ENCODE results near the gene WARS2. TPM values are rescaled to one million over a fixed set of nuclear protein-coding genes. Genes with fewer than 3 reads are reported as not detected.

The WARS2 gene
- total RNA-seq, 1 experiment from 2014 or later: 10.5 TPM

GRCh38 chr1:119009312-119009655 is 131.2 kb downstream of the WARS2 start:
- no peak overlapping the region for H3K4me3 ChIP-seq (replicated peaks in 1 of 2; ENCODE audit: low read depth in 1 of 2, low read length in 2 of 2)
- H4K20me1 ChIP-seq (ENCODE audit: insufficient read depth): no peaks in the 10 kb centered on the region
- ATAC-seq: no peak
- no peak overlapping the region for H3K27ac ChIP-seq (ENCODE audit: low read depth, low read length)
- H3K4me2 ChIP-seq (ENCODE audit: low read length): no peak overlapping the region
- H3K9ac ChIP-seq (ENCODE audit: low read length): no peak overlapping the region
- no peak for DNase-seq (ENCODE audit: low read depth, low spot score)
- no TSS peak for BruUV-seq (replicated peaks)
- no peaks in the 10 kb centered on the region for H3K27me3 ChIP-seq (ENCODE audit: insufficient read depth, low read length)
- H3K36me3 ChIP-seq (ENCODE audit: control insufficient read depth in 1 of 2, insufficient read depth in 2 of 2, low read length in 2 of 2): no peaks in the 10 kb centered on the region
- ChIA-PET RAD21 (ENCODE audit: low non-redundant PET in 1 of 2, low total read pairs in 2 of 2, uncharacterized antibody in 2 of 2, unreplicated experiment in 2 of 2) (interaction anchor here (0.6 to 0.8 kb wide), 4 partner anchors 50 to 857 kb away, joined by 3 to 4 read pairs (median 3); no protein-coding TSS in a partner anchor), CTCF (interaction anchor here (0.7 to 2.1 kb wide), 8 partner anchors 19 to 935 kb away, joined by 3 to 9 read pairs (median 6); no protein-coding TSS in a partner anchor), POLR2A (interaction anchor here (1.2 kb wide), 1 partner anchor 131 kb away, joined by 3 read pairs; the partner anchor contains the start of gene WARS2)
- no peaks in the 10 kb centered on the region for H3K9me3 ChIP-seq (ENCODE audit: control insufficient read depth in 1 of 2, insufficient read depth in 1 of 2, low read depth in 1 of 2, low read length in 2 of 2)
- no peaks in the 10 kb centered on the region for H3K9me2 ChIP-seq (ENCODE audit: insufficient read depth)
- TF ChIP-seq JUND (IDR thresholded peaks at IDR 0.05): no peak
- TF ChIP-seq CBX3 (IDR thresholded peaks at IDR 0.05; ENCODE audit: low read depth): no peak
- no peak for TF ChIP-seq SIN3A (IDR thresholded peaks at IDR 0.05; ENCODE audit: low read depth)
- no peak for TF ChIP-seq YY1 (IDR thresholded peaks at IDR 0.05; ENCODE audit: extremely low read depth, insufficient replicate concordance, low read depth, low read length)
- no peak for TF ChIP-seq FOSL1 (IDR thresholded peaks at IDR 0.05; ENCODE audit: low read depth)
- TF ChIP-seq ZFX (IDR thresholded peaks at IDR 0.05): no peak
- TF ChIP-seq ELF1 (IDR thresholded peaks at IDR 0.05; ENCODE audit: borderline replicate concordance, low read depth): no peak
- TF ChIP-seq EZH2 (IDR thresholded peaks at IDR 0.05): no peak
- no peak for TF ChIP-seq ZBTB33 (IDR thresholded peaks at IDR 0.05; ENCODE audit: extremely low read depth, insufficient replicate concordance, low read length)
- intact Hi-C loops (cut with micrococcal nuclease): loop anchor here (5.0 kb wide), 1 partner anchor 932 kb away; no protein-coding TSS in a partner anchor
- no peaks in the 10 kb centered on the region for H3K4me1 ChIP-seq (ENCODE audit: control insufficient read depth in 1 of 2, insufficient read depth in 2 of 2, low read length in 2 of 2)
- no peak overlapping the region for H2AFZ ChIP-seq (ENCODE audit: low read depth, low read length, poor library complexity, severe bottlenecking)
- H3K79me2 ChIP-seq (ENCODE audit: insufficient read depth, low read length): no peaks in the 10 kb centered on the region
